Activated CD4-positive, alpha-beta T cell treated with anti-CD3 and anti-CD28 coated beads, Interleukin-2, amount 10 ng/mL, durations not matched to agents 24 days and 14 days (primary cell): ENCODE data around the gene WHRN. TPM values are rescaled to one million over a fixed set of nuclear protein-coding genes. Genes with fewer than 3 reads are reported as not detected.

Source experiments
- DNase-seq: peaks from one replicate; pipeline ENCODE4 v3.0.0; 2022
- H3K27ac Mint-ChIP-seq: one replicate; pipeline ENCODE4 v1.8.0; 2022; ENCODE audit warnings: mild to moderate bottlenecking, mixed read lengths
- H3K27me3 Mint-ChIP-seq: one replicate; pipeline ENCODE4 v1.8.0; 2022; ENCODE audit warnings: mixed read lengths
- H3K36me3 Mint-ChIP-seq: one replicate; pipeline ENCODE4 v1.8.0; 2022; ENCODE audit warnings: low read depth, mild to moderate bottlenecking, mixed read lengths
- H3K4me1 Mint-ChIP-seq: one replicate; pipeline ENCODE4 v1.8.0; 2021; ENCODE audit warnings: mixed read lengths
- H3K4me3 Mint-ChIP-seq: one replicate; pipeline ENCODE4 v1.8.0; 2022; ENCODE audit warnings: mild to moderate bottlenecking, moderate library complexity, mixed read lengths
- H3K9me3 Mint-ChIP-seq: one replicate; pipeline ENCODE4 v1.8.0; 2021; ENCODE audit warnings: mixed read lengths
- intact Hi-C: fragments of 100-400 bp; cut with micrococcal nuclease; formaldehyde crosslinking; loops from one replicate; pipeline ENCODE4 v1.15.1; 2023
- total RNA-seq: library from RNA; stranded (reverse); gene quantifications from 2 replicates; pipeline ENCODE4 v1.2.3, GENCODE V29; 2022

The WHRN gene
- total RNA-seq, 1 donor from 2014 or later, result 2.0 TPM

DNA sequence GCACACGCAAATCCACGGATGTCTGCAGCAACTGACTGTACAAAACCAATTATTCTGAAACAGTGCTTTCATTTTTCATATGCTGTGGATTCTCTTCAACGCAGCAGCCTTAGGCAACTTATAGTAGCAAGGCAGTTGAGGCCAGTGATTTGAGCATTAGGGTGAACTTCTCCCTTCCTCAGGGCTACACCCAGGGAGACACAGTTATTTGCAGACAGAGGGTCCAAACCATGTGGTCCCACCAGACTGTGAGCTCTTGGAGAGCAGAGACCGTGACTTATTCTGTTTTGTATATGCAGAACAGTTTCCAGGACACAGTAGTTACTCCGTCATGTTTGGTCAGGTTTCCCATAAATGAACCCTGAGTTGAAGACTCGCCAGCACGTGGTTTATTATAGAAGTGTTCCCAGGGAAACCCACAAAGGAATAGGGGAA lies 19.0 kb upstream of the WHRN start:
- H3K36me3 Mint-ChIP-seq, result no peaks in the 10 kb centered on the region
- no peaks in the 10 kb centered on the region for H3K9me3 Mint-ChIP-seq
- H3K27ac Mint-ChIP-seq, result no peak overlapping the region
- no peak overlapping the region for H3K4me3 Mint-ChIP-seq
- peaks cover 2% of the 10 kb centered on the region for H3K4me1 Mint-ChIP-seq
- H3K27me3 Mint-ChIP-seq, result peaks cover 33% of the 10 kb centered on the region
- DNase-seq, result no peak
- intact Hi-C loops, result no loop called here

- peaks cover 33% of the 10 kb centered on the region for H3K27me3 Mint-ChIP-seq
- H3K4me3 Mint-ChIP-seq, result no peak overlapping the region
- intact Hi-C loops, result no loop called here
- H3K4me1 Mint-ChIP-seq, result peaks cover 8% of the 10 kb centered on the region
- no peaks in the 10 kb centered on the region for H3K36me3 Mint-ChIP-seq
- no peaks in the 10 kb centered on the region for H3K9me3 Mint-ChIP-seq
- no peak for DNase-seq
- H3K27ac Mint-ChIP-seq, result no peak overlapping the region
Measured at GRCh38 chr9:114522847-114523246, 17.6 kb upstream of the WHRN start.

DNA sequence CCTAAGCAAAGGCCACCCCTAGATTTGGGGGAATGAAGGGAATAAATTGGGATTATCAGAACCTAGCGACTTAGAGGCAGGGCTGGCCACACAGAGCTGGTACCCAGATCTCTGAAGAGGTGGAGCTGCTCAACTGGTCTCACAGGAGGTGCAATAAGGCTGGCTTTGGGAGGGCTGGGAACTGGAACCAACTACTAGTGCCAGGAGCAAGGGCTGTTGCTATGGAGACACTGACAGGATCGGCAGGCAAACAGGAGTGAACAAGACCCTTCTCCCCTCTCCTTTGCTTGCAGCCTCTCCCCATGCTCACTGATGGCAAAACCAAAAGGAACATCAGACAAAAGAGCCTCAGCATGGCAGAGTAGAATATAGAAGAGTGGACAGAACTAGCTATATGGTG lies 17.0 kb upstream of the WHRN start:
- DNase-seq, result no peak
- H3K4me3 Mint-ChIP-seq, result no peak overlapping the region
- H3K27ac Mint-ChIP-seq, result no peak overlapping the region

GRCh38 chr9:114521846-114522245 lies 16.6 kb upstream of the WHRN start:
- H3K36me3 Mint-ChIP-seq, result no peaks in the 10 kb centered on the region

More for the DNA sequence above, 17.0 kb upstream of the WHRN start:
- peaks cover 33% of the 10 kb centered on the region for H3K27me3 Mint-ChIP-seq
- H3K9me3 Mint-ChIP-seq, result no peaks in the 10 kb centered on the region
- intact Hi-C loops, result no loop called here
- no peaks in the 10 kb centered on the region for H3K36me3 Mint-ChIP-seq
- H3K4me1 Mint-ChIP-seq, result peaks cover 8% of the 10 kb centered on the region

DNA sequence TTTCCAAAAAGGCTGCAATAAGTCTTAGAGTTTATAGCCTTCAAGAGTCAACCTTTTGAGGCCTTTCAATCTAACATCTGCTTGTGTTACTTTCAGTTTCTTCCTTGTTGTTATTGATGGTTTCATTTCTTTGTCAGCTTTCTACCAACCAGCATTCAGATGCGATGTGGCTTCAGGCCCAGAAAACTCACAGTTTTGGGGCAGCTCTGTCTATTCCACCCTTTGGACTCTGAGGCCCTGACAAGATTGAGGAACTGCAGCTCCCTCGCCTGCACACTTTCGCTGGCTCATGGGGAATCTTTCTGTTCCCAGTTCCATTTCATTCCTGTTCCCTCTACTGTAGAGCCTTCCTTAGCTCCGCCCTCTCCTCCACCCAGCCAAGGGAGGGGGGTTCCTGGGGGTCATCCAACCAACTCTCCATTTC lies 13.3 kb upstream of the WHRN start:
- intact Hi-C loops, result no loop called here
- Mint-ChIP-seq H3K27me3 (peaks cover 30% of the 10 kb centered on the region), H3K9me3 (no peaks in the 10 kb centered on the region), H3K4me3 (no peak overlapping the region), H3K4me1 (peaks cover 6% of the 10 kb centered on the region), H3K27ac (no peak overlapping the region), H3K36me3 (no peaks in the 10 kb centered on the region)
- peak; percentile 70 for DNase-seq

More at GRCh38 chr9:114521846-114522245, 16.6 kb upstream of the WHRN start:
- DNase-seq, result no peak
- H3K27me3 Mint-ChIP-seq, result peaks cover 33% of the 10 kb centered on the region
- H3K4me1 Mint-ChIP-seq, result peaks cover 8% of the 10 kb centered on the region
- H3K9me3 Mint-ChIP-seq, result no peaks in the 10 kb centered on the region
- intact Hi-C loops, result no loop called here
- no peak overlapping the region for H3K4me3 Mint-ChIP-seq
- H3K27ac Mint-ChIP-seq, result no peak overlapping the region

GRCh38 chr9:114518120-114518519 lies 12.8 kb upstream of the WHRN start:
- H3K36me3 Mint-ChIP-seq, result no peaks in the 10 kb centered on the region
- intact Hi-C loops, result no loop called here

DNA sequence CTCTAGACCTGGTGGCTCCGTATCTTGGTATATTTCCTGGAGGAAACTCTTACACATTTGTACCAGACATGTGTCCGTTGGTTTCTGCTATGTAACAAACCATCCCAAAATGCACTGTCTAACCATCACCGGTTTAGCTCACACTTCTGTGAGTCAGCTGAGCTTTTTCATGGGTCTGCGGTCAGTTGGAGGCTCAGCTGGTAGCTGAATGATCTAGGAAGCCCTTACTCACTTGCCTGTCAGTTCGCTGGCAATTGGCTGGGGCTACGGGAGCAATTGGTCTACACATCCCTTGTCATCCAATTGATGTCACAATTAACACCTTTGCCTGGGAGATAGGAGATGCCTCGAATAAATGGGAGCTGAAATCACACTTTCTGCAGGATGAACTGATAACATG lies 11.6 kb upstream of the WHRN start:
- intact Hi-C loops, result no loop called here
- Mint-ChIP-seq H3K27me3 (peaks cover 20% of the 10 kb centered on the region), H3K4me1 (peaks cover 9% of the 10 kb centered on the region), H3K36me3 (no peaks in the 10 kb centered on the region), H3K9me3 (no peaks in the 10 kb centered on the region), H3K27ac (no peak overlapping the region), H3K4me3 (no peak overlapping the region)
- no peak for DNase-seq

More at GRCh38 chr9:114518120-114518519, 12.8 kb upstream of the WHRN start:
- Mint-ChIP-seq H3K9me3 (no peaks in the 10 kb centered on the region), H3K27me3 (peaks cover 28% of the 10 kb centered on the region), H3K4me3 (no peak overlapping the region), H3K4me1 (peaks cover 8% of the 10 kb centered on the region), H3K27ac (no peak overlapping the region)
- DNase-seq, result no peak

DNA sequence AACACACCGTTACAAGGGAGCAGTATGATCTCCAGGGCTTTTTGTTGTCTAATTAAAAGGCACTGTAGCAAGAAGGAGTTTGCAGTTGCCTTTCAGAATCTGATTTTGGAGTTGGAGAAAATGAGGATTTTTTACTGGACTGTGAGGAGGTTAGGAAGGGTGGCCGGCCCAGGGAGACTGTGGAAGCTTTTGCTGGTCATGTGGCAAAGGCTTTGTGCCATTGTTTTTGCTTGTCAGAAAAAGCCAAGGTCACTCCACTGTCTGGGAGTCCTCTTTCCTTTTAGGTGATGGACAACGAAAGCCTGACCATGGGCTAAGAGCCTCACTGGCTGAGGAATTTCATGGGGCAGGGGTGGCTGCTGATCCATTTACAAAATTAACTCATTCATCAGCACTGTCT lies 10.3 kb upstream of the WHRN start:
- Mint-ChIP-seq H3K27me3 (peaks cover 18% of the 10 kb centered on the region), H3K27ac (no peak overlapping the region), H3K36me3 (no peaks in the 10 kb centered on the region), H3K9me3 (no peaks in the 10 kb centered on the region), H3K4me3 (no peak overlapping the region), H3K4me1 (peaks cover 9% of the 10 kb centered on the region)
- no peak for DNase-seq
- intact Hi-C loops, result no loop called here

DNA sequence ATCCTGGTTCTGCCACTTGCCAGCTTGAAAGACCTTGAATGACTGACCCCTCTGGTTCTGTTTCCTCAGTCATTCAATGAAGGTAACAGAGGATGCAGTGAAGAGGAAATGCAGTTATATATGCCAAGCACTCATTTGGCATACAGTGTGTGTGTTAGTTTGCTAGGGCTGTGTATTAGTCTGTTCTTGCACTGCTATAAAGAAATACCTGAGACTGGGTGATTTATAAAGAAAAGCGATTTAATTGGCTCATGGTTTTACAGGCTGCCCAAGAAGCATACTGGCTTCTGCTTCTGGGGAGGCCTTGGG lies 8.6 kb upstream of the WHRN start:
- H3K4me1 Mint-ChIP-seq, result peaks cover 9% of the 10 kb centered on the region
- no peaks in the 10 kb centered on the region for H3K36me3 Mint-ChIP-seq
- intact Hi-C loops, result no loop called here
- H3K4me3 Mint-ChIP-seq, result no peak overlapping the region
- H3K27me3 Mint-ChIP-seq, result peaks cover 28% of the 10 kb centered on the region
- H3K27ac Mint-ChIP-seq, result no peak overlapping the region
- no peak for DNase-seq
- H3K9me3 Mint-ChIP-seq, result no peaks in the 10 kb centered on the region

GRCh38 chr9:114513055-114513958 lies 8.0 kb upstream of the WHRN start:
- Mint-ChIP-seq H3K27me3 (peaks cover 34% of the 10 kb centered on the region), H3K4me3 (no peak overlapping the region), H3K9me3 (no peaks in the 10 kb centered on the region), H3K4me1 (peaks cover 4% of the 10 kb centered on the region), H3K36me3 (no peaks in the 10 kb centered on the region), H3K27ac (no peak overlapping the region)
- DNase-seq, result no peak
- intact Hi-C loops, result no loop called here

GRCh38 chr9:114511978-114512874 lies 7.0 kb upstream of the WHRN start:
- DNase-seq, result no peak
- Mint-ChIP-seq H3K9me3 (no peaks in the 10 kb centered on the region), H3K27ac (no peak overlapping the region), H3K4me1 (peaks cover 6% of the 10 kb centered on the region), H3K27me3 (peaks cover 44% of the 10 kb centered on the region), H3K36me3 (no peaks in the 10 kb centered on the region), H3K4me3 (no peak overlapping the region)
- intact Hi-C loops, result no loop called here

- Mint-ChIP-seq H3K27me3 (peaks cover 66% of the 10 kb centered on the region), H3K9me3 (no peaks in the 10 kb centered on the region), H3K4me1 (peaks cover 12% of the 10 kb centered on the region), H3K27ac (no peak overlapping the region), H3K4me3 (no peak overlapping the region), H3K36me3 (no peaks in the 10 kb centered on the region)
- intact Hi-C loops, result loop anchor here (1.0 to 10.0 kb wide), 6 partner anchors 20 to 427 kb away; partner anchors contain the start of gene TNFSF8
- DNase-seq, result peak; percentile 77
Measured at GRCh38 chr9:114507726-114508125, 2.5 kb upstream of the WHRN start.

DNA sequence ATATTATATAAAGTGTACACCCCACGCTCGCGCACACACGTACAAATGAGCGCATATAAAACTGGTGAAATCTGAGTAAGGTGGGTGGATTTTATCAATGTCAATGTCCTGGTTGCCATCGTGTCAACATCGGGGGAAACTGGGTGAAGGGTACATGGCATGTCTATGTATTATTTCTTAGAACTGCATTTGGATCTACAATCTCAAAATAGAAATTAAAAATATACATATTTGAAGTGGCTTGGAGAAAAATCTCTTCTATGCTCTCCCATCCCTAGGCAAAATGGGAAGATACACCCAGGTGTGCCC lies 763 bp upstream of the WHRN start:
- Mint-ChIP-seq H3K9me3 (no peaks in the 10 kb centered on the region), H3K4me3 (peak overlapping the region; percentile 87), H3K36me3 (no peaks in the 10 kb centered on the region), H3K27me3 (peaks cover 74% of the 10 kb centered on the region), H3K4me1 (peaks cover 17% of the 10 kb centered on the region), H3K27ac (no peak overlapping the region)
- no peak for DNase-seq
- intact Hi-C loops, result loop anchor here (5.0 to 10.0 kb wide), 3 partner anchors 146 to 429 kb away; partner anchors contain the start of gene TNFSF8
